Measurements from ENCODE around the gene DOK3.
"Not testable (repeated sequence)": the region's sequence is repeated elsewhere in the genome, so short reads cannot be mapped to it uniquely, and the experiment has no call there.

Gene DOK3

GRCh38 chr5:177536386-177536785, 26.8 kb upstream of the DOK3 start:
- no peak for DNase-seq

DNA sequence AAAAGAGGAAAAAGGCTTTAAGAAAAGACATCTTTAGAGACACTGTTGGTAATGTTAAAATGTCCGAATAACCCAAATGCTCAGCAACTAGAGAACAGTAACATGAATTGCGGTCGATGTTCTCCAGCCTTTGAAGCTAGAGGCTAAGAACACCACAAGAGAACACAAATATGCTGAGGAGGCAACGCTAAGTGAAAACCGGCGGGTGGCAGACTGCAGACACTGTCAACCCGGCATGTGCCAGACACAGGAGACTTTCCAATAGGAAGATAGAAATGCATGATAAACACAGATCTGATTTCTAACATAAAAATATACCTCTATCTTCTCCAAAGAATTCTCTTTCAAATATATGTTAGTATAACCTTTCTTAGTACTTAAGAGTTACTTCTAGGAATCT, 25.5 kb upstream of the DOK3 start:
- DNase-seq, result peak in 2 of 51 donors; percentile 3 to 34

- not testable (repeated sequence) for DNase-seq
Observed at GRCh38 chr5:177534433-177534832, 24.8 kb upstream of the DOK3 start.

GRCh38 chr5:177531209-177531940, 21.7 kb upstream of the DOK3 start:
- DNase-seq, result no peak

DNA sequence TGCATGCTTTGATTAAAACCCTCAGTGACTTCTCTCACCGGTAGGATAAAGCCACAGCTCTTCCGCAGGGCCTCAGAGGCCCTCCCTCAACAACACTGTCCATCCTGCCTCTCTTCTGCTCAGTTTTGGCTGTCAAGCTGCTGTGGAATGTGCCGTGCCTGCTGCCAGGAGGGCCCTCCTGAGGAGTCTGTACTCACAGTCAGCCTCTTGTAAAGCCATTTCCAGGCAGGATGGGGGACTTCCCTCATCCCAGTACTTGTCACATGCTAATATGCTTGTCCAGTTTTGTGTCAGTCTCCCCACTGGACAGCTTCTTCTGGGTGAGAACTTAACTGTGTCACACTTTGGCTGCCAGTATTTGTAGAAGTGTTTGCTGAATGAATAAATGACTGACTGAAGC, 21.0 kb upstream of the DOK3 start:
- no peak for DNase-seq

GRCh38 chr5:177529247-177530203, 19.9 kb upstream of the DOK3 start:
- DNase-seq, result peak in 1 of 51 donors; percentile 51

DNA sequence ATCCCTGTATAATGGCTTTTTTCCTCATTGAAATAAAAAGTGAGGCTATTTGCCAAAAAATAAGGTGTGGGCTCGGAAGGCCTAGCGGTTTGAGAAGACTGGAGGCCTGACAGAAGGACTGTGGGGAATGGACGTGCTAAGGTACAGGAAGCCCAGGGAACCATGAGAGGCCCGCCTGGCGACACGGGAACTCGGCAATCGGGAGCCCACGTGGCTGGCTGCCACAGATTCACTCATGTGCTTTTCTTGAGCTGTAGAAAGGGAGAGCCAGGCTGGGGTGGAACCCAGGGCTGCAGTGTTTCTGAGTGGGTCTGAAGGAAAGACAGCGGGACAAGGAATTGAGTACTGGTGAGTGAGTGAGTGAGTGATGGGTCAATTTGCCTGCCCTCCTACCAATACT, 19.0 kb upstream of the DOK3 start:
- DNase-seq, result no peak

DNA sequence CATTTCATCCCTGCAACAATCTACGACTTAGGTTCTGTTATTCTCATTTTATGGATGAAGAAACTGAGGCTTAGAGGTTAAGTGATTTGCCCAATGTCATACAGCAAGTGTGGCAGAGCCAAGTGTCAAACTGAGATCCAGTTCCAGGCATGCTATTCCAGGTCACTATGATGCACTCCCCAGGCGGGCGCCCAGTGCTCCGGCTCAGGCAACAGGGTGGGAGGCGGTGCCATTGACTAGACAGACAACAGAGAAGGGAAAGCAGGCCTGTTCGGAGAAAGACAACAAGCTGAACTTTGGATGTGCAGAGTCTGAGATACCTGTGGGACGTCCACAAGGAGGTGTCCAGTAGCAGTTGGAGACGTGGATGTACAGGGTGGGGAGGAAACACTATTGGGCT, 18.0 kb upstream of the DOK3 start:
- DNase-seq, result no peak

GRCh38 chr5:177526791-177527190, 17.2 kb upstream of the DOK3 start:
- DNase-seq, result no peak

GRCh38 chr5:177526191-177526590, 16.6 kb upstream of the DOK3 start:
- DNase-seq, result no peak

GRCh38 chr5:177524941-177525655, 15.5 kb upstream of the DOK3 start:
- DNase-seq, result peak in 2 of 51 donors; percentile 15 to 22

DNA sequence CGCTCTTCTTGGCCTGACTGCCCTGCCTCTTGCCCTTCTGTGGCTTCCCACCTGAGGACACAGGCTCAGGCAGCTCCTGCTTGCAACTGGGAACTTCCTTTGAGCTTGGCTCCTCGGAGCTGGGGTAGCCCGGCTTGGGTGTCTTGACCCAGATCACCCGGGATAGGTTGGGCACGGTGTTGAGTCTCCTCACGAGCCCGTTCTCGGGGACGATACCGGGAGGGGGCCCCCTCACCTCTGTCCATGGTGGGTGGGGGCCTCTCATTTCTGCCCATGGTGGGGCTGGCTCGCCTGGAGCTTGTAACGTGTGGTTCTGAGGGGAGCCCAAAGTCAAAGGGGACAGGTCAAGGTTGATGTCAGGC, 14.9 kb upstream of the DOK3 start:
- no peak for DNase-seq

DNA sequence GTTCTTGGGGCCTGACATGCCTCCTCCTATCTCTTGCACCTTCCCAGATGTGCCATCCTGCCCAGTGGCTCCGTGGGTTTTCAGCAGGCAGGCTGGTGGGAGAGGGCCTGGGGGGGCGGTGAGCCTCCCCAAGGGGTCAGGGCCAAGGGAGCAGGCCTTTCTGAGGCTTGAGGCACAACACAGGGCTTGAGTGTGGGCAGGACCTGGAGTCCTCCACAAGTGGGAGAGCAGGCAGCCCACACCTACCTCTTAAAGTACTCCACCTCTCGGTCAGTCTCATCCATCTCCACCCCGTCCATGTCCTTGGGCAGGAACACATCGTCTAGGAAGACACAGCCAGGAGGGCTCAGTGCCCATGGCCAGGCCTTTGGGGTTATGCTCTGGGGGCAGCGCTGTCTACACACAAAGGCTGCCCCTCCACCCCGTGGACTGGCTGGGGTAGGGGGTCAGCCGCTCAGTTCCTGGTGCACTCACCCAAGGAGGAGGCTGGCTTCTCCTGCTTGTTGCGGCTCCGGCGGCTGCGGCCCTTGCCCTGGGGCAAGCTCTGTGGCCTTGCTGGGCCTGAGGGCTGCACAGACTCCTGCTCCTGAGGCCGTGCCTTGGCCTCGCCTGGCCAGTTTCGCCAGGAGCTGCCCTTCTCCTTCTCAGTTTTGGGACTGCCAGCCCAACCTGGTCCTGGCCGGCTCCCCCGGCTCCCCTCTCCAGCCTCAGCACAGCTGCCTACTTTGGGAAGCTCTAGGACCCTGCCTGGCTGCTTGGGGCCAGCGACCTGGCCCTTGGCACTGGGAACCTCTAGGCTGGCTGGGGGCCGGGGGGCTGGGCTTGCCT, 14.3 kb upstream of the DOK3 start:
- DNase-seq, result no peak

- DNase-seq, result peak in 3 of 51 donors; percentile 17 to 36 (median 28)
Observed at GRCh38 chr5:177520916-177521513, 11.4 kb upstream of the DOK3 start.

GRCh38 chr5:177520271-177520670, 10.6 kb upstream of the DOK3 start:
- DNase-seq, result no peak

DNA sequence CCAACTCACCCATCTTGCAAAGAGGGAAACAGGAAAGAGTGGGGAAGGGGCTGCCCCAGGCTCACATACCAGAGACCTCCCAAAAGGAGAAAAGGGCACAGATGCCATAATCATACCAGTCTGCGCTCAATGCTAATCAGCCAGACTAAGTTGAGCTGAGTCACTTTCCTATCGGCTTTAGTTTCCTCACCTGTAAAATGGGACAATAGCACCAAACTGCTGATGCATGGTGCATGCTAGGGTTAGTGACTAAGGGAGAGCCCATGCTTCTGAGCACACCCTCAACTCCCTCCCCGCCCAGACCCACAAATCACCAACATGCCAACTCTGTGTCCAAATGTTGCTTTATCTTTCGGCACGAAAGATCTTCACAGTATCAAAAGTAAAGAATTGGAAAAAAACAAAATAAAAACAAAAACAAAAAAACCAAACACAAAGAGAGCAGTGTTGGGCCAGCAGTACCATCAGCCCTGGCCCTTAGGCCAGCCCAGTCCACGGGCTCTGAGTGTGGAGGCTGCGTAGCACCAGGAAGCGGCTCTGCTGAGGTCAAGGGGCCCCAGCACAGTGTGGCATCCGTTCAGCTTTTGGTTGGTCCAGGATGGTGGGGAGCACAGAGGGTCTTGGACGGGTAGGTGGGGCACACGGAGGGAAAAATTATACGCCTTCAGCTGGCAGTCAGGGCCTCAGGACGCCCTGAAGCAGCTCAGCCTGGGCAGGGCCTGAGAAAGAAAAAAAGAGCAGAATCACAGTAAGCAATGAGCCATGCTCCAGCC, 10.0 kb upstream of the DOK3 start:
- DNase-seq, result no peak

DNA sequence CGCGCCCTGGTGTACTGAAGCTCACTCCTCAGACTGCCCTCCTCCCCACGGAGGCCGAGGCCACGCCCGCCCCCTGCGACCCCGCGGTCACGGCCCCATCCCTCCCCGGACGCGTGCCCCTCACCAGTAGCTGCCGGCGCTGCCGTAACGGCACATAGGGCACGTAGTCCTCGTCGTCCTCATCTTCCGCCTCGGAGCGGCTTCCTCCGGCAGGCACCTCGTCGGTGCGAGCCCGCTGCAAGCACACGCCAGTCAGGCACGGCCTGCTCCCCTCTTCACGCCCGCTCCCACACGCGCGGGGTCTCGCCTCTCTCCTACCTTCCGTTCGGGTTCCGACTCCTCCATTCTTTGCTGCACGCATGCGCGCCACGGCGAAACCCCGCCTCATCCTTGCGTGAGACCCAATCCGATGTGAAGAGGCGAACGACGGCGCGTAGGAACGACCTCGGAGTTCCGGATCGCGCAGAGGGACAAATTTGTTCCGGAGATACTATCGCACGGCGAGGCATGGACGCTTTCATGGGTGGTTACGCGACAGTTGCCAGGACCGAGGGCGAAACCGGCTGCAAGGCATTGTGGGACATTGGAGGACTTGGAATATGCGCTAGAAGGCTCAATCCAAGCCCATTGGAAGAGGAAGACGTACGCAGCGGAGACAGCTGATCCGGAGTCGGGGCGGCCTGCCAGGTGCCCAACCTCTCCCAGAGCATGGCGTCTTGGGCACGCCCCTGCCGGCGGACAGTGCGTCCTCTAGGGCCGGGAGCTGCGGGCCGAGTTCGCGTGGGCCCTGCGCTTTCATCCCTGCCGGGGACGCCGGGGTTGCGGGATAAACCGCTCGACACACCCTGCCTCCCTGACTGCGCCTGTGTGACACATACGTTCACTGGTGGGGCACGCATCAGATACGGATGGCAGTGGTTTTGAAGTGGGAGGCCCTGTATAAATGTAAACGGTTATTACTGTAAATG, 7.3 kb upstream of the DOK3 start, which contains the start of gene DDX41:
Gene DDX41, minus strand, starts transcription at position 361 of the 968 bp plus-strand sequence. Its CDS starts 16 bp downstream, at position 345.
- peak; percentile 85 to 99 (median 96) for DNase-seq

GRCh38 chr5:177515580-177515979, 6.0 kb upstream of the DOK3 start:
- DNase-seq, result no peak
